GM10266 (cell line): ENCODE data around the gene TCN2.
"Not testable (repeated sequence)": the region's sequence is repeated elsewhere in the genome, so short reads cannot be mapped to it uniquely, and the experiment has no call there.

Experiments
- DNase-seq: peaks from one replicate; pipeline ENCODE4 v3.0.0; 2012; ENCODE audit errors: extremely low spot score
- TF ChIP-seq, protein P1 (sequence below): IDR thresholded peaks from 2 replicates; pipeline ENCODE4 v1.5.1; 2012; ENCODE audit warnings: mild to moderate bottlenecking, low read depth; ENCODE audit not compliant: control insufficient read depth, insufficient read depth; ENCODE audit errors: missing control alignments

The TCN2 gene

DNA sequence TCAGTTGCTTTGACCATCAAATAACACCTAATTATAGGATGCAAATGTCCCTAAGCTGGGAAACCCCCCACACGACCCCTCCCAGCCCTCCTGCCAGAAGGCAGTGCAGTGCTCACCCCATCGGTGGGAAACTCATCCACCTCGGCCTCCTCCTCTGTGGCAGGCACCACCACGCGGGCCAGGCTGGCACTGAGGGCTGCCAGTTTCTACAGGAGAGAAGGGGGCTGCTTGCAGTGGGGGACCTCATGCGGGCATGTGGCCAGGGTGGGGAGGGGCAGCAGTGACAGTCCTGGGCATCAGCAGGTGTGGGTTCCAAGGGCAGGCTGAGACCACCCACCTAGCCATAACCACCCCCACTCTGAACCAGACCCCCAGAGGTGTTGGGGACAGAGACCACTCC is 26.1 kb upstream of the TCN2 start:
- TF ChIP-seq, protein P1, sequence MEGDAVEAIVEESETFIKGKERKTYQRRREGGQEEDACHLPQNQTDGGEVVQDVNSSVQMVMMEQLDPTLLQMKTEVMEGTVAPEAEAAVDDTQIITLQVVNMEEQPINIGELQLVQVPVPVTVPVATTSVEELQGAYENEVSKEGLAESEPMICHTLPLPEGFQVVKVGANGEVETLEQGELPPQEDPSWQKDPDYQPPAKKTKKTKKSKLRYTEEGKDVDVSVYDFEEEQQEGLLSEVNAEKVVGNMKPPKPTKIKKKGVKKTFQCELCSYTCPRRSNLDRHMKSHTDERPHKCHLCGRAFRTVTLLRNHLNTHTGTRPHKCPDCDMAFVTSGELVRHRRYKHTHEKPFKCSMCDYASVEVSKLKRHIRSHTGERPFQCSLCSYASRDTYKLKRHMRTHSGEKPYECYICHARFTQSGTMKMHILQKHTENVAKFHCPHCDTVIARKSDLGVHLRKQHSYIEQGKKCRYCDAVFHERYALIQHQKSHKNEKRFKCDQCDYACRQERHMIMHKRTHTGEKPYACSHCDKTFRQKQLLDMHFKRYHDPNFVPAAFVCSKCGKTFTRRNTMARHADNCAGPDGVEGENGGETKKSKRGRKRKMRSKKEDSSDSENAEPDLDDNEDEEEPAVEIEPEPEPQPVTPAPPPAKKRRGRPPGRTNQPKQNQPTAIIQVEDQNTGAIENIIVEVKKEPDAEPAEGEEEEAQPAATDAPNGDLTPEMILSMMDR: no peak
- no peak for DNase-seq

DNA sequence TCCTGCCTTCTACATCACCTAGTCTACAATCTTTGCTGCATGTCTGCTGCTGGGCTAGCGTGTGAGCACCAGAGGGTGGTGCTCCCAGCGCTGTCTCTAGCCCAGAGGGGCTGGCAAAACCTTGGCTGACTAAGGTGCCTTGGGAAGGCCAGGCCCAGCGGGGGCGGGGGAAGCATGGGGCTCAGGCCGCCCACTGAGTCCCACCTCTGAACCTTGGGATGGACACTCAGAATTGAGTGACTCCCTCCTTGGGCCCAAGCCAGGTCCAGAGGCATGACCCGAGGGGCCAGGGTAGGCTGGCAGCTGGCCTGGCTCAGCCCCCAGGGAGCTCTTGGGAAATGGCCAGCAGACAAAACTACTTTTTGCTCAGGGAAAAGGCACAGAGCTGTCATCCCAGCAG is 24.9 kb upstream of the TCN2 start:
- DNase-seq: no peak
- TF ChIP-seq, protein P1: no peak

DNA sequence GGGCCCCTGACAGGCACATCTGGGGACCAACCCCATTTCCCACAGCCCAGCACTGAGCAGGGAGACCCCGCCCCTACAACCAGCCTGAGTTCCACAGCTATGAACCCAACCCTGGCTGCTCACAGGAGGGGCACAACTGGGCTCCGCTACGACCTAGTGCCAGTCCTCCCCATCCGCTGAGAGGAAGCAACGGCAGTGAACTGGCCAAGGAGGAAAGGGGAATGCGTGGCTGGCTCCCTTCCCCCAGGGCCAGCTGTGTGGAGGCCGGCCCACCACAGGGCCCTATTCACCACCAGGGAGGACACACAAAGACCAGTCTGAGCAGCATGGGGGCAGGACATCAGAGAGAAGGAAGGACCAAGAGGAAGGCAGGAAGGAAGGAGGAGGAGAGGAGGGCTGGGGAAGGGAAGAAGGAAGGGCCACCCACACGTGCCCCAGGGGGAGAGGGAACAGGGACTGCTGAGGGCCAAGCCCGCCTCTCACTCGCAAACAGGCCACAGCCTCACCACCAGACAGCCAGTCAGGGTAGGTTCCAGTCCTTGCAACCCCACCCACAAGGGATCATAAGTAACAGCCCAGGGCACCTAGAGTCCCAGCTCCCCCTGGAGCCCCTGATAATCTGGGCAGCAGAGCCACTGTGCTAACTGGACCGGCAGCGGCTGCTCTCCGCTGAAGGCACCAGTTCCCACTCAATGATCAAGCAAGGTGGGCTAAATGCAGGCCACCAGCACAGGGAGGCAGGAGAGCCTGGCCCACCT is 24.0 kb upstream of the TCN2 start:
- TF ChIP-seq, protein P1: no peak
- no peak for DNase-seq

DNA sequence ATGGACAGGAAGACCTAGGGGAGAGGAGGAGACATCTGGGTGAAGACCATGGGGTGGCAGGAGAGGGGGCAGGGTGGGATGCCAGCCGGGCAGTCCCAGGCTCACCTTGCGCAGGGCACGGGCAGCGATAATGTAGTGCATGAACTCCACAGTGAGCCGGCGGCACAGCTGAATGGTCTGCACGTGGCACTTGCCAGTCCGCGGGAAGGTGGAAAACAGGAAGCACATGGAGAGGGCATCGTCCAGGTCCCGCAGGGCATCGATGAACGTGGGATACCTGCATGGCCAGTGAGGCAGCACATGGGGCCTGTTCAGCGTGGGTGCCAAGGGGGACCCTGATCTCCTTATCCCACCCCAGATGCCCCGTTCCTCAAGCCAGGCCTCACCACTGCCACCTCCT is 22.5 kb upstream of the TCN2 start:
- TF ChIP-seq, protein P1: no peak
- no peak for DNase-seq

DNA sequence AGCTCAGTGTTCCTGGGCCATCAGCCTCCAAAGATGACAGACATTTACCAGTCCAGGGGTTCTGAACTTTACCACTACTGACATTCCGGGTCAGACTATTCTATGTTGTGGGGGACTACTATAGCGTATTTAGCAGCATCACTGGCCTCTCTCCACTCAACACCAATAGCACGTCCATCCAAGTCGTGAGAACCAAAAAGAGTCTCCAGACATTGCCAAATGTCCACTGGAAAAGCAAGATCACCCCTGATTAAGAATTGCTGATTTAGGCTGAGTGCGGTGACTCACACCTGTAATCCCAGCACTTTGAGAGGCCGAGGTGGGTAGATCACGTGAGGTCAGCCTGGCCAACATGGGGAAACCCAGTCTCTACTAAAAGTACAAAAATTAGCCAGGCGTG is 20.6 kb upstream of the TCN2 start:
- no peak for DNase-seq
- TF ChIP-seq, protein P1: no peak

DNA sequence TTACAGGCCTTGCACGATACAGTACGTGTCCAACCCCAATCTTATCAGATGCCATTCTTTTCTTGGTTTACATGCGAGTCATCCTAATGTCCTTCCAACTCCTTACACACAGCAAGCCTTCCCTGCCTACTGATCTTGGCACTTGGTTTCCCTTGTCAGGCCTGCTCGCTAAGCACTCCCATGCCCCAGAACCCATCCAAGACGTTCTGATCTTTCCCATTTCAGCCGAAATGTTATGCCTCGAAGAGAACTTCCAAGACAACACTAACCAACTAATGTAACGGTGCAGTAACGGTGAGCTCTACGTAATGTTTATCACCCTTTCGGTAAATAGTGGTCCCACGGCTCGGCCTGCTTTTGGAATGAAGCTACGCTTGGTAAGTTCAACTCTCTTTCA is 15.8 kb upstream of the TCN2 start:
- TF ChIP-seq, protein P1: no peak
- DNase-seq: no peak

DNA sequence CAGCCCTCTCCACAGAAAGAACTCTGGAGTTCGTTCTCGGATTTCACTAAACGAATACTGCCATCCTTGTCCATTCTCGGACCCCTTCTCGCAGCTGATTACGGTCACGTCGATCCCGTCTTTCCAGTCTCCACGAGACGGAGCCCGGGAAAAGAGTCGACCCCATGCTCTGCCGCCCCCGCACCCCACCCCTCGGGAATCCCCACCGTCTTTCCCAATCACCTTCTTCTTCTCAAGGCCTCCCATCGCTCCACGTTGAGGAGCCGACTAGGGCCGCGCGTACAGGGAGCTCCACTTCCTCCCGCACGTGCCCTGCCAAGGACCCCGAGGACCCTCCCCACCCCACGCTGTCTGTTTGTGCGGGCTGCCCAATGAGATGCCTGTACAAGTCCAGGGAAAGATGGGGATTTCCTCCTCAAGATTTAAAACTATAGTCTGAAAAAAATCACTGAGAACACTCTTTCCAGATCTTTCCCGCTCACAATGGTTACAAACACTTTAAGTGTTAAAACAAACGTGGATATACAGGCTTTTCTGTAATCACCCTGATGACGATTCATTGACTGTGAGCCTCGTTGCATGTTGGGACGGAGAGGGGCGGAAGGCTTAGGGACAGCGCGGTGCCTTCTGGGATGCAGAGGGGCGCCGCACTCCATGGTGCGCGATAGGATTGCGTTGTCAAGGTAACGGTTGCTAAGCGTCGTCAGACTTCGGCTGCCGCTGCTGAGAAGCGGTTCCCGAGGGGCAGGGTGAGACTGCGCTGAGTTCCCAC is 15.2 kb upstream of the TCN2 start, which contains the start of gene PES1:
TSS of gene PES1 (minus strand) at position 323 of the 772 bp plus-strand sequence. CDS start at position 246, 77 bp downstream.
- TF ChIP-seq, protein P1: no peak
- DNase-seq: peak; percentile 97

DNA sequence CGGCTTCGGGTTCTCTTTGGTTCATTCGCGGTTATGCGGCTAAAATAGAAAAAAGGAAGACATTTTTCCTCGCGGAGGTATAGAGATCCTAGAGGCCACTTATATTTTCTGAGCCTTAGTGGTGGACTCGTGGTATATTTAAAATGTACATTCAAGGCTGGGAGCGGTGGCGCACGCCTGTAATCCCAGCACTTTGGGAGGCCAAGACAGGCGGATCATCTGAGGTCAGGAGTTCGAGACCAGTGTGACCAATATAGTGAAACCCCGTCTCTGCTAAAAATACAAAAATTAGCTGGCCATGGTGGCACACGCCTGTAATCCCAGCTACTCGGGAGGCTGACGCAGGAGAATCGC is 14.6 kb upstream of the TCN2 start:
- not testable (repeated sequence) for DNase-seq
